ENCODE results near the gene C6.
"Not testable (repeated sequence)": the region's sequence is repeated elsewhere in the genome, so short reads cannot be mapped to it uniquely, and the experiment has no call there.

C6 gene

DNA sequence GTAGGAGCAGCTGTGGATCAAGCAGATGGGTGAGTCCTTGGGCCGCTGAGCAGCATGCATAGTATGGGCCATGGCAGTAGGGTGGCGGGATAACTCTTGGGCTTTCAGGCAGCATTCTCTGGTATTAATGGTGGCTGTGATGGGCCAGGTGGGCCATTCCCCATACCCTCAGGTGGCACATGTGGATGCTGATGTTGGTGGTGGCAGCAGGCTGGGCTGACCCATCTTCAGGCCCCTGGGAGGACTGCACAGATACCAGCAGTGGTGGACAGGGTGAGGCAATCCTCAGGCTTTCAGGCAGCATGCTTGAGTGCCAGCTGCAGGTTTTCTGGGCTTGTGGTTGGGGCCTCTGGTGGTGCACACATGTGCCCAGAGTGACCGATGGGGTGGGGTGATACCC, 27.1 kb upstream of the C6 start:
- DNase-seq (ENCODE audit: insufficient read length, low spot score) = no peak
- TF ChIP-seq POLR2AphosphoS5 (IDR thresholded peaks at IDR 0.05; ENCODE audit: low read depth, low read length) (no peak), SPI1 (IDR thresholded peaks at IDR 0.05; ENCODE audit: low read depth, low read length) (no peak), TAF1 (IDR thresholded peaks at IDR 0.05; ENCODE audit: low read depth, low read length) (no peak), POU2F2 (IDR thresholded peaks at IDR 0.05; ENCODE audit: low read depth, low read length) (no peak), POLR2A (IDR thresholded peaks at IDR 0.05; ENCODE audit: low read depth, low read length) (no peak), PAX5 (IDR thresholded peaks at IDR 0.05; ENCODE audit: insufficient read depth, low read length, severe bottlenecking) (no peak)
- no peak for FAIRE-seq

GRCh38 chr5:41234475-41234874, 21.1 kb upstream of the C6 start:
- no peak for TF ChIP-seq POU2F2 (IDR thresholded peaks at IDR 0.05; ENCODE audit: low read depth, low read length)
- TF ChIP-seq SPI1 (IDR thresholded peaks at IDR 0.05; ENCODE audit: low read depth, low read length) = no peak
- no peak for TF ChIP-seq POLR2AphosphoS5 (IDR thresholded peaks at IDR 0.05; ENCODE audit: low read depth, low read length)
- no peak for TF ChIP-seq TAF1 (IDR thresholded peaks at IDR 0.05; ENCODE audit: low read depth, low read length)
- no peak for TF ChIP-seq PAX5 (IDR thresholded peaks at IDR 0.05; ENCODE audit: insufficient read depth, low read length, severe bottlenecking)
- no peak for TF ChIP-seq POLR2A (IDR thresholded peaks at IDR 0.05; ENCODE audit: low read depth, low read length)
- FAIRE-seq (no peak), DNase-seq (ENCODE audit: insufficient read length, low spot score) (no peak)

GRCh38 chr5:41232797-41233196, 19.5 kb upstream of the C6 start:
- no peak for DNase-seq (ENCODE audit: insufficient read length, low spot score)
- TF ChIP-seq PAX5 (IDR thresholded peaks at IDR 0.05; ENCODE audit: insufficient read depth, low read length, severe bottlenecking) = no peak
- no peak for TF ChIP-seq POLR2AphosphoS5 (IDR thresholded peaks at IDR 0.05; ENCODE audit: low read depth, low read length)
- no peak for TF ChIP-seq POU2F2 (IDR thresholded peaks at IDR 0.05; ENCODE audit: low read depth, low read length)
- no peak for TF ChIP-seq SPI1 (IDR thresholded peaks at IDR 0.05; ENCODE audit: low read depth, low read length)
- TF ChIP-seq POLR2A (IDR thresholded peaks at IDR 0.05; ENCODE audit: low read depth, low read length) = no peak
- TF ChIP-seq TAF1 (IDR thresholded peaks at IDR 0.05; ENCODE audit: low read depth, low read length) = no peak
- FAIRE-seq = no peak

GRCh38 chr5:41230276-41230675, 16.9 kb upstream of the C6 start:
- DNase-seq (ENCODE audit: insufficient read length, low spot score); FAIRE-seq: not testable (repeated sequence)

GRCh38 chr5:41223962-41224361, 10.6 kb upstream of the C6 start:
- DNase-seq (ENCODE audit: insufficient read length, low spot score) (no peak), FAIRE-seq (no peak)
- no peak for TF ChIP-seq SPI1 (IDR thresholded peaks at IDR 0.05; ENCODE audit: low read depth, low read length)
- no peak for TF ChIP-seq TAF1 (IDR thresholded peaks at IDR 0.05; ENCODE audit: low read depth, low read length)
- TF ChIP-seq POLR2AphosphoS5 (IDR thresholded peaks at IDR 0.05; ENCODE audit: low read depth, low read length) = no peak
- TF ChIP-seq POLR2A (IDR thresholded peaks at IDR 0.05; ENCODE audit: low read depth, low read length) = no peak
- TF ChIP-seq POU2F2 (IDR thresholded peaks at IDR 0.05; ENCODE audit: low read depth, low read length) = no peak
- no peak for TF ChIP-seq PAX5 (IDR thresholded peaks at IDR 0.05; ENCODE audit: insufficient read depth, low read length, severe bottlenecking)

DNA sequence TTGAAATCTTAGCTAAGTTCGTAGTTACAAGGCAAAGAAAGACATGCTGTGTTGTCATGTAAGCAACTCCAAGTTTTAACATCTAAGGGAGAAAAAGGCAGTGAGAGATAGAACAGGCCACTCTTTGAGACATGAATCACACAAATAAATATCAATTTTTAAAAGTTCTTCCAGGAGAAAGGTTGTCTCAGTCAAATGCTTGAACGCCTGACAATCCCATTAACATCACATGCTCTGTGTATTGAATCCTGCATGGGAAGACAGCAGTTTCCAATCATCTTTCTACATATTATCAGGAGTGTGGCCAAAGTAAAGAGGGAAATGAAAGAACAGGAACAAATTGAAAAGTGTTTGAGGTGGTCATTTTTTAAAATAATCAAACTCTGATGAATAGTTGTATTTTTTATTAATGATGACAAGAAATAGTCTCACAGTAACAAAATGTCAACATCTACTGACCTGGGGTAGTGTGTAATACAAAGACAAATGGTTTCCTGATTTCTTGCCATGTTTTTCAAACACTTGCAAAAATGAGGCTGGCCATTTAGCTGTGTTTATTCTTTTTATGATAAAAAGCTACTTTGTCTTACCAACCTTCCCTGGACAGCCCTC, 6.4 kb upstream of the C6 start:
- DNase-seq (ENCODE audit: insufficient read length, low spot score) = no peak
- TF ChIP-seq TAF1 (IDR thresholded peaks at IDR 0.05; ENCODE audit: low read depth, low read length) (no peak), SPI1 (IDR thresholded peaks at IDR 0.05; ENCODE audit: low read depth, low read length) (no peak), PAX5 (IDR thresholded peaks at IDR 0.05; ENCODE audit: insufficient read depth, low read length, severe bottlenecking) (no peak), POLR2A (IDR thresholded peaks at IDR 0.05; ENCODE audit: low read depth, low read length) (no peak), POLR2AphosphoS5 (IDR thresholded peaks at IDR 0.05; ENCODE audit: low read depth, low read length) (no peak), POU2F2 (IDR thresholded peaks at IDR 0.05; ENCODE audit: low read depth, low read length) (no peak)
- FAIRE-seq = no peak

- FAIRE-seq (no peak), DNase-seq (ENCODE audit: insufficient read length, low spot score) (no peak)
- no peak for TF ChIP-seq POU2F2 (IDR thresholded peaks at IDR 0.05; ENCODE audit: low read depth, low read length)
- TF ChIP-seq TAF1 (IDR thresholded peaks at IDR 0.05; ENCODE audit: low read depth, low read length) = no peak
These were observed 5.8 kb upstream of the C6 start for GRCh38 chr5:41218929-41219657.

DNA sequence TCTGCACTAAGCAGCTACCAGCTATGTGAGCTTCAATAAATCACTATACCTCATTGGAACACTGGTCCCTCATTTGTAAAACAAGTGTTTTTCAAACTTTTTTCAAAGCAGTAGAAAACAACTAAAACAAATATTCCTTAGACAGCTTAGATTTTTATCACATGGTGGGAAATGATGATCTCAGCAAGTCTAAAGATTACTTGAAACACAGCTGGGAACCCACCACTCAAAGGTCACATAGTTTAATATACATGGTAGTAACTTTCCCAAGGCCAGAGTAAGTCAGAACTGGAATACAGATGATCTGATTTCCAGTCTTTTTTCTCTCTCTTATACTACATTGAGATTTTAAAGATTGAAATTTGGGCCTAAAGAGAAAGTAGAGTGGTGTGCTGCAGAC, 850 bp upstream of the C6 start:
- TF ChIP-seq TAF1 (IDR thresholded peaks at IDR 0.05; ENCODE audit: low read depth, low read length) (no peak), PAX5 (IDR thresholded peaks at IDR 0.05; ENCODE audit: insufficient read depth, low read length, severe bottlenecking) (no peak), POU2F2 (IDR thresholded peaks at IDR 0.05; ENCODE audit: low read depth, low read length) (no peak), SPI1 (IDR thresholded peaks at IDR 0.05; ENCODE audit: low read depth, low read length) (no peak), POLR2A (IDR thresholded peaks at IDR 0.05; ENCODE audit: low read depth, low read length) (no peak), POLR2AphosphoS5 (IDR thresholded peaks at IDR 0.05; ENCODE audit: low read depth, low read length) (no peak)
- DNase-seq (ENCODE audit: insufficient read length, low spot score) (no peak), FAIRE-seq (no peak)

DNA sequence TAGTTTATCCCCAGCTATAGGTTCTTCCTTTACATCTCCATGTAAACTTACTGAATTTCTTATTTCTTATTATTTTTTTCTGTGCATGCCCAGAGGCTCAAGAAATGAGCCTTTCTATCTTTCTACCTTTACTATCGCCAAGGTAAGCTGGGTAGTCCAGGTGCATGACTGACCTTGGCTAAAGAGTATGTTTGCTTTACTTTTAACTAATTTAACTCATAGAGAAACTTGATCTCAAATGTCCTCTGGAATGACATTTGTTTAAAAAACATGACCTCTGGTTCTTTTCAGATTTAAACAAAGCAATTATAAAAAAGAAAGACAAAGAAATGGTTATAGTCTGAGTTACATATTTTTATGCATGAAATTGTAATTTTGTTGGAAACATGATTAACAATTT, 397 bp downstream of the C6 start:
- DNase-seq (ENCODE audit: insufficient read length, low spot score) (no peak), FAIRE-seq (no peak)
- TF ChIP-seq POLR2AphosphoS5 (IDR thresholded peaks at IDR 0.05; ENCODE audit: low read depth, low read length) (no peak), POU2F2 (IDR thresholded peaks at IDR 0.05; ENCODE audit: low read depth, low read length) (no peak), POLR2A (IDR thresholded peaks at IDR 0.05; ENCODE audit: low read depth, low read length) (no peak), PAX5 (IDR thresholded peaks at IDR 0.05; ENCODE audit: insufficient read depth, low read length, severe bottlenecking) (no peak), SPI1 (IDR thresholded peaks at IDR 0.05; ENCODE audit: low read depth, low read length) (no peak), TAF1 (IDR thresholded peaks at IDR 0.05; ENCODE audit: low read depth, low read length) (no peak)

- FAIRE-seq = no peak
- TF ChIP-seq TAF1 (IDR thresholded peaks at IDR 0.05; ENCODE audit: low read depth, low read length) (no peak), POU2F2 (IDR thresholded peaks at IDR 0.05; ENCODE audit: low read depth, low read length) (no peak), SPI1 (IDR thresholded peaks at IDR 0.05; ENCODE audit: low read depth, low read length) (no peak), PAX5 (IDR thresholded peaks at IDR 0.05; ENCODE audit: insufficient read depth, low read length, severe bottlenecking) (no peak), POLR2A (IDR thresholded peaks at IDR 0.05; ENCODE audit: low read depth, low read length) (no peak), POLR2AphosphoS5 (IDR thresholded peaks at IDR 0.05; ENCODE audit: low read depth, low read length) (no peak)
- no peak for DNase-seq (ENCODE audit: insufficient read length, low spot score)
These were observed 1.9 kb downstream of the C6 start for GRCh38 chr5:41211417-41211816.

GRCh38 chr5:41205475-41205874, 7.9 kb downstream of the C6 start:
- FAIRE-seq; DNase-seq (ENCODE audit: insufficient read length, low spot score): not testable (repeated sequence)
